Stimulated activated CD8-positive, alpha-beta memory T cell treated with anti-CD3 and anti-CD28 coated beads, Interleukin-7, amount 100 ng/mL, for 48 hours (primary cell): ENCODE results near the gene GATA5.

Experiments
- DNase-seq, 2 donors: peaks; one replicate each; pipeline ENCODE4 v3.0.0-alpha.2; 2020; ENCODE audit warnings: low read depth in 1 of 2; ENCODE audit errors: extremely low read depth in 1 of 2

The GATA5 gene

DNA sequence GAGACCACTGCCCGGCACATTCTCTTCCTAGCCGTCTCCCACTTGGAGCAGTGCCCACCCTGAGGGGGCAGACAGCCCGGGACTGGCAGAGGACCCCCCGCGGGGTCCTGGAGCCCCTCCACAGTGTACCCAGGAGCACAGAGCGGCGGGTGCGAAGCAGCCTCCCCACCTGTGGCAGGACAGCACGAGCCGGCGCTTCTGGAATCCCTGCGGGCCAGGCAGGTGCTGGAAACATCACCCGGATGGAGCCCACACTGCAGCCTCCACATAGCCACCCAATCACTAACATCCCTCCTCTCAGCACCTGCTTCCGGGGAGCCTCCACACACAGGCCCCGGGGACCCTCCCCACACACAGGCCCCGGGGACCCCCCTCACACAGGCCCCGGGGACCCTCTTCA, 18.7 kb downstream of the GATA5 start:
- DNase-seq, result no peak

DNA sequence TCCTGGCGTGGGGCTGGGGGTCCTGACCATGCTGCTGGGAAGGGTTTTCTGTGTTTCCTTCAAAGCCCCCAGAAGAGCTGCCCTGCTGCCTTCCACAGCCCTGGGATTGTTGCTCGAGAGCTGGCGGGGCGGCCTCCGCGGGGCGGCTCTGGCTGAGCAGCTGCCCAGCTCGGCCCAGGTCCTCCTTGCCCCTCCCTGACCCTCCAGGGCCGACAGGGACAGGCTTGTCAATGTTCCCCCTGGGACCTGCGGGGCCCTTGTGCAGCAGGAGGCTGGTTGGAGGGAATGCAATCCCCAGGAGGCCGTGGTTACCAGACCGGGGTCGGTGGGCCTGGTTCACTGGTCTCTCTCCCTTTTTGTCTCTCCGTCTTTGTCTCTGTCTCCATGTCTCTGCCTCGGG, 19.9 kb downstream of the GATA5 start:
- no peak for DNase-seq

GRCh38 chr20:62454904-62455636, 20.7 kb downstream of the GATA5 start:
- no peak for DNase-seq

GRCh38 chr20:62453186-62453808, 22.5 kb downstream of the GATA5 start:
- DNase-seq, result no peak

DNA sequence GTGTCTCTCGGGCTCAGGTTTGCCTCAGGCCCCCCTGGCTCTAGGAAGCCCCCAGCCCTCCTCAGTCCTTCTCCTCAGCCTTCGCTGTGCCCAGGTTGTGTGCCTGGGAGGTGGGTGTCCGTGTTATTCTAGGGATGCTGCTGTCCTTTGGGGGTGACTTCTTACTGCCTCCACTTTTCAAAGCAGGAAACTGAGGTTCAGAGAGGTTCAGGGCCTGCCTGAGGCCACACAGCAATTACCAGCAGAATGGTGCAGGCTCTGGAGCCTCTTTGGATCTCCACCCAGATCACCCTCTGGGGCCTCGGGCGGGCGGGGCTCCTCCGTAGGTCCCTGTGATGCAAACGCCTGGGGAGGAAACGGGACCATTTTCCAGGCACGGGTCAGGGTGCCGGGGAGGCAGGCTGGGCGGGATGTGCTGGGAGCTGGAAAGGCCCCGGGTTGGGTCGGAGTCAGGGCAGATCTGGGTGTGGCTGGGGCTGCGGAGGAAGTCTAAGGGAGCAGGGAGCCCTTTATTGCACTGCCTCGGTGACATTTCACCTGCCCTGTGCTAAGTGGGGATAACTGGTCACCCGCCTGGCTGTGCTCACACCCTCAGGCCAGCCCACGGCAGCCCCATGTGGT, 23.2 kb downstream of the GATA5 start:
- DNase-seq, result no peak

- DNase-seq, result no peak
Observed at GRCh38 chr20:62451970-62452369, 23.8 kb downstream of the GATA5 start.

GRCh38 chr20:62451156-62451767, 24.5 kb downstream of the GATA5 start:
- DNase-seq, result no peak

GRCh38 chr20:62449951-62450691, 25.7 kb downstream of the GATA5 start:
- DNase-seq, result no peak

DNA sequence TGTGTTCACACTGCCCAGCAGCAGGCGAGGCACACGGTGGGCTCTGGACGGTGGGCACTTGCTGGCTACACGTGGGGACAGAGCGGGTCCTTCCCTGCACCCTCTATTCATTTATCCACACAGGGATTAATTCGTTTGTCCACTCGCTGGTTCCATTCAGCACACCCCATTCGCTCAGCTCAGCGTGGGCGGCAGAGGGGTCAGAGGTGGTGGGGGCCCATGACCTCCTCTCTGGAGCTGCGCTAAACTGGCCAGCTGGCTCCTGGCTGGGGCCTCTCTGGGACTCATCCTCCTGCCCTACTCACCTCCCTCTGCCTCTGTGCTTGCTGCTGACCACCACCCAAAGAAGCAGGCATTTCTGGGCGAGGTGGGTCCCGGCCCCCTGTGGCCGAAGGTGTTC, 27.0 kb downstream of the GATA5 start:
- no peak for DNase-seq

GRCh38 chr20:62448038-62448437, 27.8 kb downstream of the GATA5 start:
- DNase-seq, result no peak

GRCh38 chr20:62446888-62447869, 28.6 kb downstream of the GATA5 start:
- no peak for DNase-seq

- DNase-seq, result no peak
Observed at GRCh38 chr20:62446481-62446880, 29.3 kb downstream of the GATA5 start.

- DNase-seq, result no peak
Observed at GRCh38 chr20:62445553-62446340, 30.0 kb downstream of the GATA5 start.

- no peak for DNase-seq
Observed at GRCh38 chr20:62444286-62444685, 31.5 kb downstream of the GATA5 start.

GRCh38 chr20:62441987-62442539, 33.7 kb downstream of the GATA5 start:
- DNase-seq, result no peak

- DNase-seq, result no peak
Observed at GRCh38 chr20:62439218-62439617, 36.6 kb downstream of the GATA5 start.

- no peak for DNase-seq
Observed at GRCh38 chr20:62437927-62438326, 37.9 kb downstream of the GATA5 start.

DNA sequence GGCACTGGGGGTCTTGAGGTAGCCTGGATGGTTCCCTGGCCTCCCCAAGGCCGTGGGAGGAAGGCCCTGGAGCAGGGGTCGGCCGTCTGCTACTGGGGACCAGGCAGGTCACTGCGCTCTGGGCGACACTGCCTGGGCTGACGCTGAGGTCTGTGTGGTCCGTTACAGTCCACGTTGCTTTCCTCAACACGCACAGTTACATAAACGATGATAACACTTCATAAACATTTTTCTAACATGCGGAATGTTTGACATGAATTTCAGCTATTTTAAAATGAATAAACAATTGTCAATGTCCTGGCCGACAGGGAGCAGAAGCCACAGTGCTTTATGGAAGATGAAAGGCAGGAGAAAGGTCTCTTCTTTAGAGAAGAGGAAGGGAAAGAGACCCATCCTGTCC, 38.3 kb downstream of the GATA5 start:
- DNase-seq, result no peak

GRCh38 chr20:62436692-62437091, 39.1 kb downstream of the GATA5 start:
- DNase-seq, result no peak
